H9 (cell line): Measurements from ENCODE around the gene MRPL51. TPM values are rescaled to one million over a fixed set of nuclear protein-coding genes. Genes with fewer than 3 reads are reported as not detected.

ENCODE experiments used
- DNase-seq: peaks from one replicate; pipeline ENCODE4 v3.0.0-alpha.2; 2017
- H2AFZ ChIP-seq: one replicate; pipeline ENCODE4 v1.6.1; 2013; ENCODE audit warnings: mild to moderate bottlenecking, low read length, control low read depth, moderate library complexity
- H2AK5ac ChIP-seq: 2 replicates; pipeline ENCODE4 v1.6.1; 2013; ENCODE audit warnings: low read length, control low read depth, mixed read lengths; ENCODE audit not compliant: insufficient read length
- H2BK120ac ChIP-seq: one replicate; pipeline ENCODE4 v1.6.1; 2013; ENCODE audit warnings: low read depth, mild to moderate bottlenecking, low read length, control low read depth, inconsistent platforms; ENCODE audit not compliant: poor library complexity, severe bottlenecking
- H2BK12ac ChIP-seq: 2 replicates; pipeline ENCODE4 v1.6.1; 2013; ENCODE audit warnings: low read length, control low read depth, mixed read lengths, low read depth; ENCODE audit not compliant: insufficient read length
- H2BK15ac ChIP-seq: 2 replicates; pipeline ENCODE4 v1.6.1; 2013; ENCODE audit warnings: low read depth, low read length, control low read depth
- H2BK20ac ChIP-seq: one replicate; pipeline ENCODE4 v1.6.1; 2013; ENCODE audit warnings: low read depth, mild to moderate bottlenecking, low read length, control low read depth, inconsistent platforms; ENCODE audit not compliant: poor library complexity, severe bottlenecking
- H2BK5ac ChIP-seq: 2 replicates; pipeline ENCODE4 v1.6.1; 2013; ENCODE audit warnings: low read length, control low read depth, mixed read lengths; ENCODE audit not compliant: insufficient read length
- H3K14ac ChIP-seq: 2 replicates; pipeline ENCODE4 v1.6.1; 2013; ENCODE audit warnings: low read length, control low read depth; ENCODE audit not compliant: insufficient read depth
- H3K18ac ChIP-seq: 2 replicates; pipeline ENCODE4 v1.6.1; 2013; ENCODE audit warnings: low read depth, mild to moderate bottlenecking, mixed read lengths, low read length, control low read depth; ENCODE audit not compliant: insufficient read length
- H3K23ac ChIP-seq: 2 replicates; pipeline ENCODE4 v1.6.1; 2013; ENCODE audit warnings: low read length, control low read depth, mixed read lengths, low read depth; ENCODE audit not compliant: insufficient read length
- H3K23me2 ChIP-seq: 2 replicates; pipeline ENCODE4 v1.6.1; 2013; ENCODE audit warnings: low read depth, mild to moderate bottlenecking, mixed read lengths, low read length, control low read depth; ENCODE audit not compliant: insufficient read length, poor library complexity, severe bottlenecking
- H3K27ac ChIP-seq: 2 replicates; pipeline ENCODE4 v1.5.1; 2013; ENCODE audit warnings: low read length, control low read depth, mixed read lengths, low read depth; ENCODE audit not compliant: insufficient read length
- H3K27me3 ChIP-seq: 2 replicates; pipeline ENCODE4 v1.6.1; 2013; ENCODE audit warnings: low read length, control low read depth, inconsistent platforms; ENCODE audit not compliant: insufficient read depth
- H3K4ac ChIP-seq: 2 replicates; pipeline ENCODE4 v1.6.1; 2013; ENCODE audit warnings: low read depth, mild to moderate bottlenecking, control low read depth, inconsistent platforms, low read length, moderate library complexity
- H3K4me1 ChIP-seq: 2 replicates; pipeline ENCODE4 v1.6.1; 2013; ENCODE audit warnings: low read length, control low read depth, inconsistent platforms; ENCODE audit not compliant: insufficient read depth
- H3K4me2 ChIP-seq: 2 replicates; pipeline ENCODE4 v1.6.1; 2013; ENCODE audit warnings: low read length, control low read depth, mixed read lengths; ENCODE audit not compliant: insufficient read length, insufficient read depth
- H3K56ac ChIP-seq: 2 replicates; pipeline ENCODE4 v1.6.1; 2013; ENCODE audit warnings: low read depth, mild to moderate bottlenecking, mixed read lengths, low read length, control low read depth; ENCODE audit not compliant: insufficient read length
- H3K79me1 ChIP-seq: 2 replicates; pipeline ENCODE4 v1.6.1; 2013; ENCODE audit warnings: low read depth, mild to moderate bottlenecking, moderate library complexity, low read length, control low read depth, inconsistent platforms; ENCODE audit not compliant: insufficient read depth, poor library complexity, severe bottlenecking
- H3K79me2 ChIP-seq: 2 replicates; pipeline ENCODE4 v1.6.1; 2013; ENCODE audit warnings: low read length, control low read depth, inconsistent platforms; ENCODE audit not compliant: insufficient read depth
- H3K9ac ChIP-seq: 2 replicates; pipeline ENCODE4 v1.6.1; 2013; ENCODE audit warnings: low read length, control low read depth, mixed read lengths; ENCODE audit not compliant: insufficient read length; ENCODE audit errors: extremely low read depth
- H3K9me3 ChIP-seq: one replicate; pipeline ENCODE4 v1.6.1; 2013; ENCODE audit warnings: low read depth, low read length, inconsistent platforms; ENCODE audit not compliant: control insufficient read depth
- H3T11ph ChIP-seq: one replicate; pipeline ENCODE4 v1.6.1; 2013; ENCODE audit warnings: mild to moderate bottlenecking, low read length, control low read depth, inconsistent platforms
- H4K20me1 ChIP-seq: one replicate; pipeline ENCODE4 v1.6.1; 2013; ENCODE audit not compliant: control insufficient read depth, insufficient read length, insufficient read depth
- H4K5ac ChIP-seq: 2 replicates; pipeline ENCODE4 v1.6.1; 2013; ENCODE audit warnings: low read depth, mild to moderate bottlenecking, mixed read lengths, low read length, control low read depth; ENCODE audit not compliant: insufficient read length
- H4K8ac ChIP-seq: replicated peaks from 2 replicates; pipeline ENCODE4 v1.6.1; 2013; ENCODE audit warnings: low read length, control low read depth, mixed read lengths, low read depth; ENCODE audit not compliant: insufficient read length
- H4K91ac ChIP-seq: 2 replicates; pipeline ENCODE4 v1.6.1; 2013; ENCODE audit warnings: low read depth, mild to moderate bottlenecking, moderate library complexity, mixed read lengths, low read length, control low read depth; ENCODE audit not compliant: insufficient read length
- H3K27ac Mint-ChIP-seq, 3 experiments: 2 replicates in 2 of 3; 3 replicates in 1 of 3; pipeline ENCODE4 v1.8.0; 2020 to 2021; ENCODE audit warnings: mixed read lengths in 3 of 3, mild to moderate bottlenecking in 1 of 3, moderate library complexity in 1 of 3
- H3K27me3 Mint-ChIP-seq: 2 replicates; pipeline ENCODE4 v1.8.0; 2021; ENCODE audit warnings: low read depth, mild to moderate bottlenecking, moderate library complexity, mixed read lengths
- H3K36me3 Mint-ChIP-seq, 3 experiments: 2 replicates in 2 of 3; 3 replicates in 1 of 3; pipeline ENCODE4 v1.8.0; 2020 to 2021; ENCODE audit warnings: low read depth in 3 of 3, mixed read lengths in 3 of 3; ENCODE audit not compliant: insufficient read depth in 1 of 3
- H3K4me1 Mint-ChIP-seq, 2 experiments: 2 replicates each; pipeline ENCODE4 v1.8.0; 2020; ENCODE audit warnings: mixed read lengths in 2 of 2
- H3K4me3 Mint-ChIP-seq, 2 experiments: 2 replicates in 1 of 2; 3 replicates in 1 of 2; pipeline ENCODE4 v1.8.0; 2020 to 2021; ENCODE audit warnings: mild to moderate bottlenecking in 2 of 2, mixed read lengths in 2 of 2, moderate library complexity in 1 of 2
- H3K9me3 Mint-ChIP-seq, 2 experiments: 2 replicates in 1 of 2; 3 replicates in 1 of 2; pipeline ENCODE4 v1.8.0; 2020; ENCODE audit warnings: mild to moderate bottlenecking in 2 of 2, mixed read lengths in 2 of 2, moderate library complexity in 1 of 2
- CTCF ChIP-seq: fragments of 200-600 bp; sonication (generic); conservative IDR thresholded peaks from 3 replicates; pipeline ENCODE4 v1.8.0; 2021; ENCODE audit warnings: antibody characterized with exemption, mild to moderate bottlenecking
- WGBS: extraction: QIAGEN DNeasy Blood & Tissue Kit; methylation state at CpG from one replicate; pipeline ENCODE4 v1.1.7; 2013; ENCODE audit warnings: missing lambda C conversion rate, low lambda C conversion rate, mixed read lengths; ENCODE audit not compliant: insufficient read length; ENCODE audit errors: extremely low coverage; 5-methylcytosine and 5-hydroxymethylcytosine counted together
- total RNA-seq: library from RNA; stranded (reverse); gene quantifications from 2 replicates; pipeline ENCODE4 v1.2.1, GENCODE V29; 2021

MRPL51 gene
- total RNA-seq, 1 experiment from 2014 or later: 329 TPM

- no peak overlapping the region for H3K23ac ChIP-seq
- peak overlapping the region; percentile 17 for H3K4me2 ChIP-seq
- H2BK5ac ChIP-seq: no peak overlapping the region
- peak overlapping the region; percentile 21 for H4K91ac ChIP-seq
- H4K20me1 ChIP-seq: no peaks in the 10 kb centered on the region
- WGBS: no CpG with 5 or more reads among the region's 11 CpGs
- H3K27ac ChIP-seq: peak overlapping the region; percentile 7
- peaks cover 11% of the 10 kb centered on the region; the same call in 1 of the 2 replicates for H3K4me1 ChIP-seq
- peak overlapping the region; percentile 64 for H3K18ac ChIP-seq
- H3K27me3 ChIP-seq: no peaks in the 10 kb centered on the region
- peak; percentile 69 for DNase-seq
- Mint-ChIP-seq H3K27ac (peak overlapping the region; percentile 95 to 99 (median 99)), H3K9me3 (no peaks in the 10 kb centered on the region), H3K27me3 (no peaks in the 10 kb centered on the region; the same call in none of the 2 replicates), H3K36me3 (peaks cover 2 to 7% (median 5%) of the 10 kb centered on the region in 3 experiments; a peak in 6 of 7 replicates), H3K4me3 (peak overlapping the region; percentile 55 to 73), H3K4me1 (peaks cover 40 to 46% of the 10 kb centered on the region in 2 experiments)
- H2AK5ac ChIP-seq: no peak overlapping the region
- H3T11ph ChIP-seq: no peak overlapping the region
- no peak overlapping the region for H4K8ac ChIP-seq
- no peaks in the 10 kb centered on the region for H3K79me2 ChIP-seq
- H2BK15ac ChIP-seq: no peak overlapping the region
- no peak overlapping the region for H2AFZ ChIP-seq
- no peak for TF ChIP-seq CTCF
- H2BK20ac ChIP-seq: no peak overlapping the region
- no peak overlapping the region for H3K56ac ChIP-seq
- H3K9me3 ChIP-seq: no peaks in the 10 kb centered on the region
- peak overlapping the region; percentile 26; the same call in 1 of the 2 replicates for H3K14ac ChIP-seq
- no peak overlapping the region for H3K4ac ChIP-seq
- H3K23me2 ChIP-seq: peaks cover 3% of the 10 kb centered on the region
- H2BK120ac ChIP-seq: peak overlapping the region; percentile 14
- no peak overlapping the region for H2BK12ac ChIP-seq
- H4K5ac ChIP-seq: no peak overlapping the region
- no peaks in the 10 kb centered on the region for H3K79me1 ChIP-seq
- H3K9ac ChIP-seq: no peak overlapping the region
These were observed 42.2 kb downstream of the MRPL51 start for GRCh38 chr12:6450869-6451347.
